ENCODE measurements around the gene RASL11A. TPM values are rescaled to one million over a fixed set of nuclear protein-coding genes. Genes with fewer than 3 reads are reported as not detected.
"Not testable (repeated sequence)": the region's sequence is repeated elsewhere in the genome, so short reads cannot be mapped to it uniquely, and the experiment has no call there.

Gene RASL11A
- total RNA-seq, 2 donors from 2014 or later, result 0.95 to 1.1 TPM

DNA sequence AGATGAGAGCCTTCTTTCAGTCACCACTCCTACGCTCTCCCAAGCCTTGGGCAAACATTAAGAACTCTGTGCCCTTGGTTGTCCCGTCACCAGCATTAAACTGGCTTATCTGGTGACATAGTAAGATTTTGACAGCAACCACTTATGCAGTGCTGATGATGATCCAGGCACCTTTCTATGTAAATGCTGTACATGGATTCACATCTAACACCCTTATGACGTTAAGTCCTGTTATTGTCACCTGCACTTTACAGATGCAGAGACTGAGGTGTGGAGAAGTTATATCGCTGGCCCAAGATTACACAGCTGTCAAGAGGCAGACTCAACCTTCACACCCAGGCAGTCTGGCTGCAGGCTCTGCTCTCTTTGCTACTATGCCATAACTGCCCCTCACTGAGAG is 25.0 kb downstream of the RASL11A start:
- Histone ChIP-seq H3K27ac (ENCODE audit: low read depth, low read length) (no peak overlapping the region), H3K4me1 (ENCODE audit: control insufficient read depth, insufficient read depth, low read length) (no peaks in the 10 kb centered on the region), H3K9me3 (ENCODE audit: control insufficient read depth, low read length) (no peaks in the 10 kb centered on the region), H3K4me3 (ENCODE audit: low read length) (no peak overlapping the region), H3K36me3 (ENCODE audit: control insufficient read depth, insufficient read depth, low read length) (no peaks in the 10 kb centered on the region), H3K27me3 (ENCODE audit: control insufficient read depth, insufficient read depth, low read length, poor library complexity, severe bottlenecking) (no peaks in the 10 kb centered on the region), H3K9ac (ENCODE audit: extremely low read depth, low read length, poor library complexity, severe bottlenecking) (no peak overlapping the region)
- Mint-ChIP-seq H3K9me3 (peaks cover 2% of the 10 kb centered on the region), H3K27me3 (ENCODE audit: insufficient read depth) (peaks cover 3% of the 10 kb centered on the region), H3K27ac (no peak overlapping the region), H3K36me3 (ENCODE audit: low read depth) (no peaks in the 10 kb centered on the region), H3K4me1 (no peaks in the 10 kb centered on the region), H3K4me3 (no peak overlapping the region)
- WGBS, 2 experiments (ENCODE audit: insufficient coverage in 1 of 2, insufficient read length in 1 of 2), result 90 to 100% methylated on average over 3 to 4 of the region's 4 CpGs
- DNase-seq, result no peak
- TF ChIP-seq, protein P1, sequence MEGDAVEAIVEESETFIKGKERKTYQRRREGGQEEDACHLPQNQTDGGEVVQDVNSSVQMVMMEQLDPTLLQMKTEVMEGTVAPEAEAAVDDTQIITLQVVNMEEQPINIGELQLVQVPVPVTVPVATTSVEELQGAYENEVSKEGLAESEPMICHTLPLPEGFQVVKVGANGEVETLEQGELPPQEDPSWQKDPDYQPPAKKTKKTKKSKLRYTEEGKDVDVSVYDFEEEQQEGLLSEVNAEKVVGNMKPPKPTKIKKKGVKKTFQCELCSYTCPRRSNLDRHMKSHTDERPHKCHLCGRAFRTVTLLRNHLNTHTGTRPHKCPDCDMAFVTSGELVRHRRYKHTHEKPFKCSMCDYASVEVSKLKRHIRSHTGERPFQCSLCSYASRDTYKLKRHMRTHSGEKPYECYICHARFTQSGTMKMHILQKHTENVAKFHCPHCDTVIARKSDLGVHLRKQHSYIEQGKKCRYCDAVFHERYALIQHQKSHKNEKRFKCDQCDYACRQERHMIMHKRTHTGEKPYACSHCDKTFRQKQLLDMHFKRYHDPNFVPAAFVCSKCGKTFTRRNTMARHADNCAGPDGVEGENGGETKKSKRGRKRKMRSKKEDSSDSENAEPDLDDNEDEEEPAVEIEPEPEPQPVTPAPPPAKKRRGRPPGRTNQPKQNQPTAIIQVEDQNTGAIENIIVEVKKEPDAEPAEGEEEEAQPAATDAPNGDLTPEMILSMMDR (conservative IDR thresholded peaks at IDR 0.05), result no peak

DNA sequence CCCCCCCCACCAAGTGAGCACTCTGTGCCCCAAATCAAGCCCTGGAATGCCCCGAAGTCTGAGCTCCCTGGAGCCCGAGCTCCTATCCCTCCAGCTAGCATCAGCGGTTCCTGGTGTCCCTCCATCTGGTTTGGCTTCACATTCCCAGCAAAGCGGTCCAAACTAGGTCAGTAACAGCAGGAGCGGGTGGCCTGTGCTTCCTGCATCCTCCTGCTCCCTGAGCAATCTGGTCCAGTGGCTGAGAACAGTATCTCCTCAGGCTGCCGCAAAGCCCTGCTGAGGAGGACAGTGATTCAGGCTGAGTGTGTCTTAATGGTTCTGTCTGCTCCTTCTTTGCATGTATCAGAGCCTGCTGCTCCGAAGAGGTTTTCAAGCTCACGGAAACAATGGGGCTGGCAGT is 25.9 kb downstream of the RASL11A start:
- TF ChIP-seq, protein P1 (conservative IDR thresholded peaks at IDR 0.05), result no peak
- H3K4me1 ChIP-seq (ENCODE audit: control insufficient read depth, insufficient read depth, low read length), result no peaks in the 10 kb centered on the region
- no peak overlapping the region for H3K9ac ChIP-seq (ENCODE audit: extremely low read depth, low read length, poor library complexity, severe bottlenecking)
- no peak overlapping the region for H3K27ac ChIP-seq (ENCODE audit: low read depth, low read length)
- no peak overlapping the region for H3K4me3 Mint-ChIP-seq
- no peaks in the 10 kb centered on the region for H3K4me1 Mint-ChIP-seq
- H3K27me3 Mint-ChIP-seq (ENCODE audit: insufficient read depth), result peaks cover 3% of the 10 kb centered on the region
- H3K9me3 Mint-ChIP-seq, result peaks cover 2% of the 10 kb centered on the region
- no peaks in the 10 kb centered on the region for H3K9me3 ChIP-seq (ENCODE audit: control insufficient read depth, low read length)
- 85 to 90% methylated on average over 6 to 8 of the region's 8 CpGs for WGBS, 2 experiments (ENCODE audit: insufficient coverage in 1 of 2, insufficient read length in 1 of 2)
- no peaks in the 10 kb centered on the region for H3K36me3 Mint-ChIP-seq (ENCODE audit: low read depth)
- H3K27ac Mint-ChIP-seq, result no peak overlapping the region
- H3K36me3 ChIP-seq (ENCODE audit: control insufficient read depth, insufficient read depth, low read length), result no peaks in the 10 kb centered on the region
- no peak for DNase-seq
- H3K4me3 ChIP-seq (ENCODE audit: low read length), result no peak overlapping the region
- no peaks in the 10 kb centered on the region for H3K27me3 ChIP-seq (ENCODE audit: control insufficient read depth, insufficient read depth, low read length, poor library complexity, severe bottlenecking)

DNA sequence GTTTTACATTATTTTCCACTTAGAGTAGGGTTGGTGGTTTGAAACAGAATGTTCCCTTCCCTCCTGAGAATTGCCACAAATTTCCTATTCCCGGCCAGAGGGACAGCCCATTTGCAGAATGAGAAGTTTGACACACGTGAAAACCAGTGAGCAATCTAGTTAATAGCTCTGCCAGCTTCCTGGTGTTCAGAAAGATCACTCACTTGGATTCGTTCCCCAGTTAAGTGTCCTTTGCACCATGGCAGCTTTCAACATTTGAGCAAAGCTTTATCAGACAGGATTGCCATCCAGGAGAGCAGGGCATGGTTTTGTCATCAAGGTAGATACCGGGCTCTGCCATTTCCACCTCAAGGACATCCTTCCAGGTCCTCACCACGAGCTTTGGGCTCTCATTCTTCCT is 28.2 kb downstream of the RASL11A start:
- Mint-ChIP-seq H3K27me3 (ENCODE audit: insufficient read depth) (peaks cover 2% of the 10 kb centered on the region), H3K9me3 (peaks cover 7% of the 10 kb centered on the region), H3K27ac (no peak overlapping the region), H3K4me1 (no peaks in the 10 kb centered on the region), H3K4me3 (no peak overlapping the region), H3K36me3 (ENCODE audit: low read depth) (no peaks in the 10 kb centered on the region)
- Histone ChIP-seq H3K36me3 (ENCODE audit: control insufficient read depth, insufficient read depth, low read length) (no peaks in the 10 kb centered on the region), H3K9me3 (ENCODE audit: control insufficient read depth, low read length) (no peaks in the 10 kb centered on the region), H3K9ac (ENCODE audit: extremely low read depth, low read length, poor library complexity, severe bottlenecking) (no peak overlapping the region), H3K27ac (ENCODE audit: low read depth, low read length) (no peak overlapping the region), H3K4me1 (ENCODE audit: control insufficient read depth, insufficient read depth, low read length) (no peaks in the 10 kb centered on the region), H3K27me3 (ENCODE audit: control insufficient read depth, insufficient read depth, low read length, poor library complexity, severe bottlenecking) (no peaks in the 10 kb centered on the region), H3K4me3 (ENCODE audit: low read length) (no peak overlapping the region)
- WGBS, 2 experiments (ENCODE audit: insufficient coverage in 1 of 2, insufficient read length in 1 of 2), result 73 to 83% methylated on average over 3 to 5 of the region's 5 CpGs
- TF ChIP-seq, protein P1 (conservative IDR thresholded peaks at IDR 0.05), result no peak
- DNase-seq, result no peak

DNA sequence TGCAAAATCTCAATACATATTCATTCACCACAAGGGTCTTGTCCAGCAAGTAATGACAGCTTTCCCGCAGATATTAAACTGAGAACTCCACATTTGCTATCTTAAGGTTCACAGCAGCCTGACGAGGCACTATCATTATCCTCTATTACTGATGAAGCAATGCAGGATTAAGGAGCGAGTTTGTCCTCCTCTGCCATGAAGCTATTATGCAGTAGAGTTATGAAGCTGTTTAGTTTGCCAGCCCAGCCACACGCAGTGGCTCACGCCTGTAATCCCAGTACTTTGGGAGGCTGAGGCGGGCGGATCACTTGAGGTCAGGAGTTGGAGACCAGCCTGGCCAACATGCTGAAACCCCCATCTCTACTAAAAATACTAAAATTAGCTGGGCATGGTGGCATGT is 29.8 kb downstream of the RASL11A start:
- H3K36me3 Mint-ChIP-seq (ENCODE audit: low read depth); H3K4me3 ChIP-seq (ENCODE audit: low read length); H3K9me3 ChIP-seq (ENCODE audit: control insufficient read depth, low read length); H3K27ac ChIP-seq (ENCODE audit: low read depth, low read length); H3K9me3 Mint-ChIP-seq; H3K9ac ChIP-seq (ENCODE audit: extremely low read depth, low read length, poor library complexity, severe bottlenecking); H3K4me1 ChIP-seq (ENCODE audit: control insufficient read depth, insufficient read depth, low read length); H3K4me1 Mint-ChIP-seq; DNase-seq; H3K36me3 ChIP-seq (ENCODE audit: control insufficient read depth, insufficient read depth, low read length); H3K27ac Mint-ChIP-seq; H3K4me3 Mint-ChIP-seq; H3K27me3 ChIP-seq (ENCODE audit: control insufficient read depth, insufficient read depth, low read length, poor library complexity, severe bottlenecking); H3K27me3 Mint-ChIP-seq (ENCODE audit: insufficient read depth): not testable (repeated sequence)
- 82 to 90% methylated on average over 3 to 7 of the region's 7 CpGs for WGBS, 2 experiments (ENCODE audit: insufficient coverage in 1 of 2, insufficient read length in 1 of 2)

All from endodermal cell (in vitro differentiated cells).